ENCODE measurements around the gene TUG1.

TUG1 gene

DNA sequence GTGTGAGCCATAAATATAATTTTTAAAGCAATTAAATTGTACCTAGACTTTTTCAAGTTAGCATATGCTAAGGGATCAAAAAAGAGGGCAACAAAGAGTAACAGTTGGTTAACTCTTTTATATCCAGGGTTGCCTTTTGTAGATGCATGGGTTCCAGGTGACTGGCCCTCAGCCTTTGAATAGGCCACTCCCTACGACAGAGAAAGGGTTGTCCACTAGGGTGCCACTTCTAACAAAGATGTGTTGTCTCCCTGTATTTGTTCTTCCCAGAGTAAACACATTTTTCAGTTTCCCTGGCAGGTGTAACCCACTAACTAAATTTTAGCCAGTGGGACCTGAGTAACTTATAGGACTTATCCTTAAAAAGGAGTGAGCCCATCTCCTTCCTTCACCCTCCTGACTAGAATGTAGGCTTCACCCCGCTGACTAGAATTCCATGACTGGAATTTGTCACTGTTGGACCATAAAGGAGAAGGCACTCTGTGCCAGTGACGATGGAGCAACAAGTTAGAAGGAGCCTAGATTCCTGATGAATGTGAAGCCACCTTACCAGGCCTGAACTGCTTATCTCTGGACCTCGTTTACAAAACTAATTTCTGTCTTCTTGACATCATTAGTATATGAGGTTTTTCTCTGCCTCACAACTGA is 16.6 kb downstream of the TUG1 start:
- H3K79me2 ChIP-seq (ENCODE audit: low read length) = no peaks in the 10 kb centered on the region
- no peaks in the 10 kb centered on the region for H3K9me2 ChIP-seq (replicated peaks; ENCODE audit: insufficient read depth, low read length)
- H3K27ac ChIP-seq (ENCODE audit: low read length) = no peak overlapping the region
- no peak overlapping the region for H3K4me2 ChIP-seq (ENCODE audit: low read depth, low read length)
- no peaks in the 10 kb centered on the region for H3K4me1 ChIP-seq (ENCODE audit: low read length)
- no peak overlapping the region for H2AFZ ChIP-seq (ENCODE audit: low read length)
- H3K36me3 ChIP-seq (replicated peaks; ENCODE audit: insufficient read depth, low read length) = no peaks in the 10 kb centered on the region
- no peak overlapping the region for H3K9ac ChIP-seq (ENCODE audit: low read length)
- no peak for DNase-seq
- TF ChIP-seq, protein P1, sequence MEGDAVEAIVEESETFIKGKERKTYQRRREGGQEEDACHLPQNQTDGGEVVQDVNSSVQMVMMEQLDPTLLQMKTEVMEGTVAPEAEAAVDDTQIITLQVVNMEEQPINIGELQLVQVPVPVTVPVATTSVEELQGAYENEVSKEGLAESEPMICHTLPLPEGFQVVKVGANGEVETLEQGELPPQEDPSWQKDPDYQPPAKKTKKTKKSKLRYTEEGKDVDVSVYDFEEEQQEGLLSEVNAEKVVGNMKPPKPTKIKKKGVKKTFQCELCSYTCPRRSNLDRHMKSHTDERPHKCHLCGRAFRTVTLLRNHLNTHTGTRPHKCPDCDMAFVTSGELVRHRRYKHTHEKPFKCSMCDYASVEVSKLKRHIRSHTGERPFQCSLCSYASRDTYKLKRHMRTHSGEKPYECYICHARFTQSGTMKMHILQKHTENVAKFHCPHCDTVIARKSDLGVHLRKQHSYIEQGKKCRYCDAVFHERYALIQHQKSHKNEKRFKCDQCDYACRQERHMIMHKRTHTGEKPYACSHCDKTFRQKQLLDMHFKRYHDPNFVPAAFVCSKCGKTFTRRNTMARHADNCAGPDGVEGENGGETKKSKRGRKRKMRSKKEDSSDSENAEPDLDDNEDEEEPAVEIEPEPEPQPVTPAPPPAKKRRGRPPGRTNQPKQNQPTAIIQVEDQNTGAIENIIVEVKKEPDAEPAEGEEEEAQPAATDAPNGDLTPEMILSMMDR (IDR thresholded peaks at IDR 0.05; ENCODE audit: low read length) = no peak
- no peak for TF ChIP-seq EZH2phosphoT487 (IDR thresholded peaks at IDR 0.05; ENCODE audit: low read length)
- no peak for TF ChIP-seq EZH2 (optimal IDR thresholded peaks at IDR 0.05; ENCODE audit: low read depth, low read length)
- no peaks in the 10 kb centered on the region for H3K9me3 ChIP-seq (replicated peaks; ENCODE audit: insufficient read depth, low read length)
- no peaks in the 10 kb centered on the region for H4K20me1 ChIP-seq (ENCODE audit: insufficient read depth, low read length)
- no peaks in the 10 kb centered on the region for H3F3A ChIP-seq (ENCODE audit: insufficient read depth, low read length)
- no peak overlapping the region for H3K4me3 ChIP-seq (ENCODE audit: low read length)
- no peaks in the 10 kb centered on the region for H3K27me3 ChIP-seq (replicated peaks; ENCODE audit: insufficient read depth, low read length)

- H3F3A ChIP-seq (ENCODE audit: insufficient read depth, low read length) = no peaks in the 10 kb centered on the region
- H3K27ac ChIP-seq (ENCODE audit: low read length) = no peak overlapping the region
- H3K9me3 ChIP-seq (replicated peaks; ENCODE audit: insufficient read depth, low read length) = no peaks in the 10 kb centered on the region
- H4K20me1 ChIP-seq (ENCODE audit: insufficient read depth, low read length) = no peaks in the 10 kb centered on the region
- TF ChIP-seq EZH2phosphoT487 (IDR thresholded peaks at IDR 0.05; ENCODE audit: low read length) = no peak
- TF ChIP-seq, protein P1 (IDR thresholded peaks at IDR 0.05; ENCODE audit: low read length) = no peak
- TF ChIP-seq EZH2 (optimal IDR thresholded peaks at IDR 0.05; ENCODE audit: low read depth, low read length) = no peak
- no peak overlapping the region for H3K4me3 ChIP-seq (ENCODE audit: low read length)
- H2AFZ ChIP-seq (ENCODE audit: low read length) = no peak overlapping the region
- no peaks in the 10 kb centered on the region for H3K9me2 ChIP-seq (replicated peaks; ENCODE audit: insufficient read depth, low read length)
- no peak overlapping the region for H3K9ac ChIP-seq (ENCODE audit: low read length)
- H3K4me1 ChIP-seq (ENCODE audit: low read length) = no peaks in the 10 kb centered on the region
- H3K27me3 ChIP-seq (replicated peaks; ENCODE audit: insufficient read depth, low read length) = no peaks in the 10 kb centered on the region
- H3K36me3 ChIP-seq (replicated peaks; ENCODE audit: insufficient read depth, low read length) = no peaks in the 10 kb centered on the region
- no peak for DNase-seq
- no peaks in the 10 kb centered on the region for H3K79me2 ChIP-seq (ENCODE audit: low read length)
- no peak overlapping the region for H3K4me2 ChIP-seq (ENCODE audit: low read depth, low read length)
Measured at GRCh38 chr22:30989474-30989873, 20.4 kb downstream of the TUG1 start.

DNA sequence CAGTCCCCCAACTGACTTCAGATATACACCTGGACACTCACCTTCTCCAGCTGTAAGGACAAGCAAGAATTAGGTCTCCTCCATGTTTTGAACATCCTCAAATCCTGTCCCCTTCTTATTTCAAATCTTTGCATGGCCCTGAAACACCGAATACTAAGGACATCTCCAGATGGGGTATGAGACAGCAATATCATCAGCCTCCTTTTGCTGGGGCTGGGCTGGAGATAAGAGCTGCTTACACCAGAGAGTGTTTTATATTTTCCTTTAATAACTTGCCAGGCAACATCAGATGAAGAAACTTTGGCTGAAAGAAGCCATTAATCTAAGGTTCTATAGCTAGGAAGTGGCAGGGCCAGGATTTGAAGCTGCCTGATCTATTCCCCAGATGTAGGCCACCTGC is 21.6 kb downstream of the TUG1 start:
- no peak for DNase-seq
- Histone ChIP-seq H4K20me1 (ENCODE audit: insufficient read depth, low read length) (no peaks in the 10 kb centered on the region), H3K9ac (ENCODE audit: low read length) (no peak overlapping the region), H3K36me3 (replicated peaks; ENCODE audit: insufficient read depth, low read length) (no peaks in the 10 kb centered on the region), H3K9me3 (replicated peaks; ENCODE audit: insufficient read depth, low read length) (no peaks in the 10 kb centered on the region), H3K9me2 (replicated peaks; ENCODE audit: insufficient read depth, low read length) (no peaks in the 10 kb centered on the region), H3K4me2 (ENCODE audit: low read depth, low read length) (no peak overlapping the region), H3K79me2 (ENCODE audit: low read length) (no peaks in the 10 kb centered on the region), H3K4me3 (ENCODE audit: low read length) (no peak overlapping the region), H2AFZ (ENCODE audit: low read length) (no peak overlapping the region), H3F3A (ENCODE audit: insufficient read depth, low read length) (no peaks in the 10 kb centered on the region), H3K27me3 (replicated peaks; ENCODE audit: insufficient read depth, low read length) (no peaks in the 10 kb centered on the region), H3K27ac (ENCODE audit: low read length) (no peak overlapping the region), H3K4me1 (ENCODE audit: low read length) (no peaks in the 10 kb centered on the region)
- TF ChIP-seq EZH2 (optimal IDR thresholded peaks at IDR 0.05; ENCODE audit: low read depth, low read length) (no peak), EZH2phosphoT487 (IDR thresholded peaks at IDR 0.05; ENCODE audit: low read length) (no peak)
- TF ChIP-seq, protein P1 (IDR thresholded peaks at IDR 0.05; ENCODE audit: low read length) = no peak

All from MM.1S (cell line).